ENCODE data around the gene CCDC178.

DNA sequence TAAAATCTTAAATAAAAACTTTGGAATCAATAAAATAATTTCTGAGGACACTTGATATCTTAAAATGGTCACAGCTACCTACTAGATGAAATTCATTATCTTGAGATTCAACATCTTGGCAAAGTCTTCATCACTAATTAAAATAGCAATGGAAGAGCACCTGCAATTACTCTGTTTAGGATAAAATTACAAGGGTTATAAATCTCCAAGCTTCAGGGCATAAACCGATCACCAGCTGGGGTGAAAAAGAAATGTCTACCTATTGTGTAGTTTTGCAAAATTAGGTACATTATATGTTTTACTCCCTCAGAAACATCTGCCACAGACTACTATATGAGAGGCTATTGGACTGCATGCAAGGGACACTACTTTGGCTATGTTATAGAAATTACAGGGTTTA, 327.1 kb downstream of the CCDC178 start:
- TF ChIP-seq, protein P1, sequence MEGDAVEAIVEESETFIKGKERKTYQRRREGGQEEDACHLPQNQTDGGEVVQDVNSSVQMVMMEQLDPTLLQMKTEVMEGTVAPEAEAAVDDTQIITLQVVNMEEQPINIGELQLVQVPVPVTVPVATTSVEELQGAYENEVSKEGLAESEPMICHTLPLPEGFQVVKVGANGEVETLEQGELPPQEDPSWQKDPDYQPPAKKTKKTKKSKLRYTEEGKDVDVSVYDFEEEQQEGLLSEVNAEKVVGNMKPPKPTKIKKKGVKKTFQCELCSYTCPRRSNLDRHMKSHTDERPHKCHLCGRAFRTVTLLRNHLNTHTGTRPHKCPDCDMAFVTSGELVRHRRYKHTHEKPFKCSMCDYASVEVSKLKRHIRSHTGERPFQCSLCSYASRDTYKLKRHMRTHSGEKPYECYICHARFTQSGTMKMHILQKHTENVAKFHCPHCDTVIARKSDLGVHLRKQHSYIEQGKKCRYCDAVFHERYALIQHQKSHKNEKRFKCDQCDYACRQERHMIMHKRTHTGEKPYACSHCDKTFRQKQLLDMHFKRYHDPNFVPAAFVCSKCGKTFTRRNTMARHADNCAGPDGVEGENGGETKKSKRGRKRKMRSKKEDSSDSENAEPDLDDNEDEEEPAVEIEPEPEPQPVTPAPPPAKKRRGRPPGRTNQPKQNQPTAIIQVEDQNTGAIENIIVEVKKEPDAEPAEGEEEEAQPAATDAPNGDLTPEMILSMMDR (IDR thresholded peaks at IDR 0.05; ENCODE audit: extremely low read depth in 1 of 2, insufficient read depth in 1 of 2, low read depth in 1 of 2, low read length in 2 of 2), result no peak
- TF ChIP-seq, protein P2, sequence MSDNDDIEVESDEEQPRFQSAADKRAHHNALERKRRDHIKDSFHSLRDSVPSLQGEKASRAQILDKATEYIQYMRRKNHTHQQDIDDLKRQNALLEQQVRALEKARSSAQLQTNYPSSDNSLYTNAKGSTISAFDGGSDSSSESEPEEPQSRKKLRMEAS (IDR thresholded peaks at IDR 0.05; ENCODE audit: insufficient read depth, insufficient read length), result no peak
- TF ChIP-seq GATA2 (IDR thresholded peaks at IDR 0.05; ENCODE audit: insufficient read depth, insufficient read length, low read depth, low read length), result no peak
- no peak for TF ChIP-seq POLR2A (IDR thresholded peaks at IDR 0.05; ENCODE audit: low read depth, low read length)
- TF ChIP-seq EZH2 (IDR thresholded peaks at IDR 0.05; ENCODE audit: borderline replicate concordance, low read depth, low read length, severe bottlenecking), result no peak
- no peak for TF ChIP-seq POLR2AphosphoS5 (IDR thresholded peaks at IDR 0.05; ENCODE audit: insufficient read depth, low read depth, low read length)
